ENCODE measurements around the gene MYO9A.

The MYO9A gene

DNA sequence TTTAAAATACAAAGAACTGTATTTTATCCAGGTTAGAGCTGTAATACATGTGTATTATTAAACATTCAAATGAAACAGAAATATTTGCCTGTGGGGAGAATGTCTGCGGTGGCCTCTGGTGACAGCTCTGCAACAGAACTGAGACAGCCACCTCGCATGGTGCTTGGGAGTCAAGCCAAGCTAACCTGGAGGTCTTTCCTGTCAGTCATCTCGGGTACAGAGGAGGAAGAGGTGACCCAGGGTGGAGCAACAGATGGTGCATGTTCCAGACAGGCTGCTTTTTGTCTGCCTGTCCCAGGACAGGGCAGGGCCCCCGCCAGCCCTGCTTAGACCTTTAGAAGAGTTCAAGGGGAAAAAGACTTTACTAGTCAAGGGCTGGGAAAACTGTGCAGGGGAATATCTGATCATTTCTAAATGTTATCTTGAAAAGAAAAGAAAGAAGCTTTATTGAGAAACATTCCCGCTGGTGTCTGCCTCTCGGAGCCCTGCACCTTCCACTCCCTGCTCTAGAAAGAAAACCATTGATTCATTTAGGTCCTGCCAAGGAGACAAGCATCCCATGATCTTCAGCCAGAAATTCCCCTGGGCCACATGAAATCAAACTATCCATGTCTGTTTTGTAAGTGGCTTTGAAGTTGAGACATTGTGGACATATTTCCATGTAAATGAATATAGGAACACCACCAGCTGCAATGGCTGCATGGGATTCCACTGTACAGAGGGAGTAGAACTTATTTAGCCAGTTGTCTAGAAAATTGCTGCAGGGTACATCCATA is 313.1 kb downstream of the MYO9A start:
- no peak for DNase-seq

DNA sequence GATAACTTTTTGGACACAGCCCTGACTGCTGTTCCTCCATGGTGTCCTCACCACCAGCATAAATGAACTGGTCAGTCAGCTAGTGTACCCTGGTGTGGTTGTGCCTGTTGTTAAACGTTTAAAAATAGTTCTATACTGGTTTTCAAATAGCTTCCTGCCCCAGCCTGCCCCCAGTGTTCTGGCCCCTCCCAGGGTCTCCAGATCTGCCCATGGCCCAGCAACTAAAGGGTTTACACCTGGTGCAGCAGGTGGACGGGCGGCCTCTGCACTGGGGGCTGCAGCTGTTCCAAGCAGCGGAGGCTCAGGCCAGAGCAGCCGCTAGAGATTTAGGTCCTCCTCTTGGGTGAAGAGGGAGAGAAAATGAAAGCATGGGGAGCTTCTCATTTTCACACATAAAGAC is 313.7 kb downstream of the MYO9A start:
- DNase-seq = no peak

DNA sequence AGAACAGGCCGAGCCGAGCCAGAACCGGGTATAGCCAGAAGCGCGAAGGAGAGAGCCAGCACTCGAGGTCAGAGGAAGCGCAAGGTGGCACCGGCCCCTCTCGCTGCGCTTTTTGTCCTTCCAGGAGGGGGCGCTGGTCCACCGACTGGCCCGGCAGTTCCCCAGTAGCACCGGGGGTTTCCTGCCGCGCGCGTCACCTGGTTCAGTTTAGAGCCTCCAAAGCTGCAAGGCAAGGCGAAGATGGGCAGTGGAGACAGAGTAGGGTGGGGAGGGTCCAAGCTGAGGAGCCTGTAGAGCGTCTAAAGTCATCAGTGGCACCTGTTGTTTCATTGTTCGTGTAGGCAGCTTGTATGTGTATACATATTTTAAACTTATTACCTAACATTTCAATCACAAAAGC is 315.2 kb downstream of the MYO9A start:
- no peak for DNase-seq

GRCh38 chr15:71801935-71802655 is 315.9 kb downstream of the MYO9A start:
- no peak for DNase-seq

DNA sequence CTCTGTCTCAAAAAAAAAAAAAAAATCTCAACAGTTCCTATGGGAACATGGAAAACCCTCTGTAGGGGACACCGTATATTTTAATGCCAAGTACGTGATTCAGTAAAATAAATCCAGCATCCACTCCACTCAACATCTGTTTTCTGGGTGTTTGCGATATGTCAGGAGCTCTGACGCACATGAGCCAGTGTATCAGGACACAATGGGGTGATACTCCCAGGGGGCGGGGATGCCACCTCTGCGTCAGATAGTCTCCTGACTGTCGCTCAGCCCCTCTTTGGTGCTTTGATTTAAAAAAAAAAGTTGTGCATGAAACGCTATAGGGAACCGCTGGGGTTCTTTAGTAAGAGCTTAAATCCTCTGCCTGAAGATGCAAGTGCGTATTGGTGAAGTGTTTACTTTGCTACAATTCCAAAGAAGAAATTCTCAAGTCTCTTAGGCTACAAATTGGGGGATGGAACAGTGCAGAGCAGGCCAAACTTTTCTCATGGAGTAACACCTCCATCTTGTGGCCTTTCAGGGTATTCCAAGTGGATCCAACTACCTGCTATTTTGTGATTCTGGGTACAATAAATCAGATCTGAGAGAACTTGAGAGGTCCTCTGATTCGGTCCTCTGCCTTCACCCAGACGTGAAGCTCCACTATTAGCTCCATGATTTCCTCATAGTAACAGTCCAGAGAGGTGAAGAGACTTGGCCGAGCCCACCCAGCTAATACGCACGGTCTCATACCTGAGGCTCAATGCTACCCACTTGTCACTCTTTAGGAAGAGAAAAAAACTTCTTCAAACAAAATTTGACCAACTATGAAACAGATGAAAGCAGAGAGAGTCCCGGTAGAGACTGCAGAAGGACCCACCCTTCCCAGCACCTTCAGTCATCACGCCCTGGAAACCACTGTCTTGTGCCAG is 316.9 kb downstream of the MYO9A start:
- no peak for DNase-seq

DNA sequence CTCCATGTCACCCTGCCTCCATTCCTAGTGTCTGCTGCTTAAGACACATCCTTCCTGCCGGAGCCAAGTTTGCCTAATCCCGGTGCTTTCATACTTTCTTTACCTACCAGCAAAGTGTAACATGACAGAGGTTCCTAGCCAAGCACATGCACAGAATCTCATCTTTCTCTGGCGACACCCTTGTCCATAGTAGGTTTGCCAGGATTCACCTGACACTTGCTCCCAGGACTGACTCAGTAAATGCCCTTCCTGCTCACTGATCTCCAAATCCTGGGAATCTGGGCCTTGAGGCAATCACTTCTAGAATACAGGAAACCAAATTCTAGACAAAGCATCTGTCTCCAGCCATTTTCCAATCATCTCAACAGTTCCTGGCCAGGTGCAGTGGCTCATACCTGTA is 317.8 kb downstream of the MYO9A start:
- DNase-seq = no peak

DNA sequence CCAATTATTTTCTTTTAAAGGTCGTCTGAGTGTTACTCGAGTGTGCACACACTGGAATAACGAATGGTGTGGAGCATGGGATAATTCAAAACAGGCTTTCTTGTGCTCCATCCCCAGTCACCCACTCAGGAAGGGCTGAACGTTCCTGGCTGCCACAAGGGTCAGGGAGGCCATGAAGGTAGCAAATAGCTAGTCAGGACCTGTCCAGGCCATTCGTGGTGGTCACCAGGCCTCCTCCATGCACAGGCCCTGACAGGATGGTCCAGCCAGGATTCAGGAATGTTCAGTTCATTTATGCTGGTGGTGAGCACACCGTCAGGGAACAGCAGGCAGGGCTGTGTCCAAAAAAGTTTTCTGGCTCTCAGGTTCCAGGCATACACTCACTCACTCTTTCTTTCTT is 319.3 kb downstream of the MYO9A start:
- no peak for DNase-seq

GRCh38 chr15:71792521-71792920 is 325.4 kb downstream of the MYO9A start:
- no peak for DNase-seq

DNA sequence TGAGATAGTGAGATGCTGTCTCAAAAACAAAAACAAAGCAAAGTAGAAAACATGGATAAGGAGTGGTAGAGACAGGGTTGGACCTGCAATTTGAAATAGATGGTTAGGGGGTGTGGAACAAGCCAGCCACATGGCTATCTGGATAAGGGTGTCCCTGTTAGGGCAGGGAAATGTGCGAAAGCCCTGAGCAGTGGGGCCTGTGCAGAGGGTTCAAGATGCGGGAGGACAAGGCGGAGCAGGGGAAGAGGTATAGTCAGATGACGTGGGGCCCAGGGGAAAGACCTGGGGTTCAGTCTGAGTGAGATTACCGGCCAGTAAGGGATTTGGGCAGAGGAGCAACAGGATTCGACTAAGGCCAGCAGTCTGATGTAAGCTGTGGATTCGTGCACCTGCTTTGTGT is 326.0 kb downstream of the MYO9A start:
- DNase-seq = no peak

DNA sequence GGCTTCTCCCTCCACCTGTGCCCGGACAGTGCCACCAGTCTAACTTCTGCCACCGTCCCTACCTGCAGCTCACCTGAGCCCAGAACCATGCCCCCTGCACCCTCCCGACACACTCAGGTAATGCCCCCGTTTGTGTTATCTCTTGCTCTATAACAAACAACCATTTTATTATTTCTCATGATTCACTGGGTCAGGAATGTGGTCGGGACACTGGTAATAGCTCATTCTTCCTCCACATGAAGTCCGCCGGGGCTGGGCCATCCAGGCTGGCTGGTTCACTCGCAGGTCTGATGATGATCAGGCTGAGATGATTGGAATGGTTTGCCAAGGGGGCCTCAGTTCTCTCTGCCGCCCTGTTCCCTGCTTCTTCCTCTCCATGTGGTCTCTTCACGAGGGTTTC is 327.9 kb downstream of the MYO9A start:
- no peak for DNase-seq

- no peak for DNase-seq
These were observed 328.3 kb downstream of the MYO9A start for GRCh38 chr15:71789616-71790015.

GRCh38 chr15:71788646-71789579 is 329.0 kb downstream of the MYO9A start:
- DNase-seq = no peak

DNA sequence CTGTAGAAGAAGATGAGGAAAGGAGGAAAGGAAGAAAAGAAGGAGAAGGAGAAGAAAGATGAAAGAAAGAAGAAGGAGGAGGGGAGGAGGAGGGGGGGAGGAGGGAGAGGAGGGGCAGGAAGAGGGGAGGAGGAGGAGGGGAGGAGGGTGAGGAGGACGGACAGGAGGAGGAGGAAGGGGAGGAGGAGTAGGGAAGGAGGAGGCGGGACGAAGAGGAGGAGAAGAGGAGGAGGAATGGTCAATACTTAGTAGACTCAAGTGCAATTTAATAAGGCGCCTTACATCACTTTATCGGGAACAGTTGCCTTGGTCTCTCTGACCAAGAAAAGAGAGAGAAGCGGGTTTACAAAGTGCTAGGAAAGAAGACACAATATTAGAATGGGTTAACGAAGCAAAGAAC is 331.3 kb downstream of the MYO9A start:
- no peak for DNase-seq

GRCh38 chr15:71785996-71786395 is 332.0 kb downstream of the MYO9A start:
- DNase-seq = no peak

DNA sequence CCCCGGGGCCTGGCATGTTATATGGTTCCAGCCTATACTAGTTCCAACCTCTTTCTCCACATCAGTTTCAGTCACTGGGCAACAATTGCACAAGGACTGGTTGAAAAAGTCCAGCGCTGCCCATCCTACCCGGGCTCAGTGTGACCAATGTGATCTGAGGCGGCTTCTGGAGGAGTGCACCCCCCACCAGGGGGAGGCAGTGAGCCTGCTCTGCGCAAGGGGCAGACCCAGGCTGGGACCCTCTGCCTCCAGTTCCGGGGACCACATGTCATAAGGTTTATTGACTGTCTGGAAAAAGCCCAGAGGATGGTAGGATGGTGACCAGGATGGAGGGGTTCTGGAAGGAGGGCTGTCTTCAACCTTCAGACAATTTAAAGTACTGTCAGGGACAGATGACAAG is 333.2 kb downstream of the MYO9A start:
- DNase-seq = no peak

DNA sequence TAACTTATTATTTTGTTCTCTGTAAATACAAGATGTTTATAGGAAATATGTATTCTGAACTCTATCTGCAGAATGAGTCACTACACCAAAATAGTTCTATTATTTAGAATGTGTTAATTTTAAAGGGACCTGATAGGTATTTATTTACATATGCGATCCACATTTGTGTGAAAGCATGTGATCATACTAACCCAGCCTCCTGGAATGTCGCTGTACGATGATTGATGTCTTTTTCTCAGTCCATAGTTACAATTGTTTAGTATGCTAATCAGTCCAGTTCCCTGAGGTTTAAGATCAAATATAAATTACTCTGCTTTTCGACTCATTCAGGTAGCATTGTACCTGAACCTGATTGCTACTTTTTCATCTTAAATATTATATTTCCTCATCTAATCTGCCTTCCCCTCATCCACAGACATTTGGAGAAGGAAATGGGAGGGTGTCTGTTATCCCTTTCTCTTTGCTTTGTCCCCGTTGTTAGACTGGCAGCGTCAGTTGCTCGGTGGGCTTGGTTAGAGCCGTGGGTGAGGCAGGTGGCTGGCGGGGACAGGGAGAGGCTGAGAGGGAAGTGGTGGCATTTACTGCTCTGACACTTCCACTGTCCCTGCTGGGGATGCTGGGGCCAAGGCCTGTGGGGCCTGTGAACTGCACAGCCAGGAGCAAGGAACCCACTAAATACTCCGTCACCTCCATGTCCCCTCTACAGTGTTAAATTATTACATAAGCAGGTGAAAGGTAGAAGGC is 335.4 kb downstream of the MYO9A start:
- no peak for DNase-seq

GRCh38 chr15:71781965-71782265 is 336.0 kb downstream of the MYO9A start:
- DNase-seq = no peak

DNA sequence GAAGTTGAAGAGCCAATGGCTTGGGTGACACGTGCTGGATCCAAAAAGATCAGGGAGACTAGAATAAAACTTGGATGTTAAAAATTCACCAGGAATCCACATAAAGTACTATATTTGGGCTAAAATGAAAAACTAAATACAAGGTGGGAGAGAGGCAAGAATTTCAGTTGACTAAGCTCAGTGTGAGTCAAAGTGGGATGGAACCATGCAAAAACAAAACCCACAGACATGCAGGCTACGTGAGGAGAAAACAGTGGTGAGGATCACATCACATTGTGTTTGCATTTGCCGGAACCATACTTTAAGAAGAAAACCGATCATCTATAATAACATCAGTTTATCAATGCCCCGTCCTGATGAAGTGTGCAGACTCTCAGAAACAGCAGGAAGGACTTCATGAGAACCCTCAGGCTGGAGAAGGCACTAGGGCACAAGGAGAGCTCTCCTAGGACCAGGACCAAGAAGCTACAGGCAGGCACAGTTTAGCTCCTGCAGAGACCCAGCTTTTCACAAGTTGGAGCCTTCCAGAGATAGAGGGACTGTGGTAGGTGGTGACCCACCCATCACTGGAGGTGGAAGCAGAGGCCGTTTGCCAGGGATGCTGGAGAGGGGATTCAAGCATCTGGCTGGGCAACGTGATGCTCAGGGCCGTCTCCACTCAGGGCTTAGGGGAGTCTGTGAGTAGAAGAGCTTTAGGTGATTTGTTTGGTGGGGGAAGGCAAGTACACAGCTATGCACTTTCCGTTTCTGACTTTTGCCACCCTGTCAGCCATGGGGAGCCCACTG is 336.6 kb downstream of the MYO9A start:
- DNase-seq = no peak

DNA sequence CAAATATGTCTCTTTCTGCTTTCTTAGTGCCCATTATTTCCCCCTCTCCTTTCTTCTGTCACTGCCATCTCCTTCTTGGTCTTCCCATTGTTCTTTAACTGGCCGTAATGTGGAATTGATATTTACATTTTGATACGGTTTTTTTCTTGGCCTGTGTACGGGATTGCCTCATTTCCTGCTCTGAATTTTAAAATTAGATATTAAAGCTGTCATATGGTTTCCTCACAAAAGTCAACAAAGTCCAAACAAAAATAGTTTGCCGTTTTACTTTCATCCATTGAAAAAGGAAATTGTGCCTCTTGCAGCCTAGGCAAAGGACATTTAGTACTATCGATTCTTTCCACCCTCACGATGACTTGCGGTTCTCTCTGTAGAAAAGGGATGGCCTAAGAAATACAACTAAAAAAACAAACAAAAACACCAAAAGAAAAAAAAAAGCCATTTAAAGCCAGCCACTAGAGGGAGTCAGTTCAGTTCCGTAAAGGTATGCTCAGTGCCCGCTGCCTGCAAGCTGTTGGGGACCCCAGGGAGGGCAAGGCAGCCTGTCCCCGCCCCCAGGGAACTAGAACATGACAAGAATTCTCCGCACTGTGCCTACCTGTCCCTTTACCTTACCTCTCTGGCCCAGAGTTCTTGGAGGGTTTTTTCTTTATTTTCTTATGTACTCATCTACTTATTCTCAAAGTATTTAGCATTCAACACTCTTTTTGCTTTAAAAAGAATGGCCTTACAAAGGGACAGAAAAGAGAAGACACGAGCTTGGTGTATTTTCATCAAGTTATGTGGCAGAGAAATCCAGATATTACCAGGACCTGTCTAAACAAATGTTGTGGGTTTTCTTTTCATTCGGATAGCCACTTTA is 337.6 kb downstream of the MYO9A start:
- no peak for DNase-seq
